T-cell (primary cell): ENCODE measurements around the gene FTCD. TPM values are rescaled to one million over a fixed set of nuclear protein-coding genes. Genes with fewer than 3 reads are reported as not detected.

Source experiments
- ATAC-seq, 4 experiments: fragments of 200-7000 bp in 3 of 4; fragments of 150-1000 bp in 1 of 4; cut with Tn5 transposase; replicated peaks in 1 of 4; 1 replicate in 3 of 4; 2 replicates in 1 of 4; pipeline ENCODE4 v1.10.0; 2021; ENCODE audit warnings: moderate library complexity in 3 of 4, mild to moderate bottlenecking in 2 of 4, moderate number of reproducible peaks in 1 of 4
- CTCF ChIA-PET, 2 donors: fragments of 300-600 bp; sonication (Branson Sonifier 250); formaldehyde crosslinking; loops; one replicate each; lab custom pipeline; 2022; ENCODE audit warnings: antibody characterized with exemption in 2 of 2; lab: Charles Lee
- POLR2A ChIA-PET, 2 donors: fragments of 300-600 bp; sonication (Branson Sonifier 250); formaldehyde crosslinking; loops; one replicate each; lab custom pipeline; 2022; ENCODE audit warnings: antibody characterized with exemption in 2 of 2; lab: Charles Lee
- DNase-seq, 35 experiments: peaks; one replicate each; pipeline versions ENCODE4 v3.0.0 to v3.0.0-alpha.2; 2013 to 2023
- H3K27ac ChIP-seq: one replicate; pipeline ENCODE4 v1.5.1; 2013; ENCODE audit warnings: low read length
- H3K27me3 ChIP-seq, 2 experiments: replicated peaks in 1 of 2; 1 replicate in 1 of 2; 2 replicates in 1 of 2; pipeline versions ENCODE4 v1.6.1 to v1.7.0; 2013; ENCODE audit warnings: low read length in 1 of 2, mixed read lengths in 1 of 2; ENCODE audit not compliant: control insufficient read depth in 2 of 2, insufficient read depth in 2 of 2; ENCODE audit errors: extremely low read depth in 1 of 2
- H3K36me3 ChIP-seq, 2 donors: 1 replicate in 1 of 2; 2 replicates in 1 of 2; pipeline versions ENCODE4 v1.6.1 to v1.7.0; 2013; ENCODE audit warnings: low read length in 1 of 2; ENCODE audit not compliant: control insufficient read depth in 2 of 2, insufficient read depth in 1 of 2; ENCODE audit errors: extremely low read depth in 1 of 2
- H3K4me1 ChIP-seq, 2 experiments: 1 replicate in 1 of 2; 2 replicates in 1 of 2; pipeline versions ENCODE4 v1.6.1 to v1.7.0; 2013; ENCODE audit warnings: low read length in 2 of 2, mixed read lengths in 1 of 2; ENCODE audit not compliant: insufficient read depth in 2 of 2, control insufficient read depth in 1 of 2; ENCODE audit errors: extremely low read depth in 1 of 2
- H3K4me3 ChIP-seq, 2 donors: 1 replicate in 1 of 2; 2 replicates in 1 of 2; pipeline versions ENCODE4 v1.5.1 to v1.7.0; 2013; ENCODE audit warnings: mild to moderate bottlenecking in 2 of 2, low read length in 1 of 2, moderate library complexity in 1 of 2; ENCODE audit not compliant: control insufficient read depth in 1 of 2; ENCODE audit errors: extremely low read depth in 1 of 2
- H3K9me3 ChIP-seq: 2 replicates; pipeline ENCODE4 v1.7.0; 2013
- H3K27ac Mint-ChIP-seq, 2 donors: one replicate each; pipeline ENCODE4 v1.8.0; 2020 to 2021; ENCODE audit warnings: mild to moderate bottlenecking in 2 of 2, mixed read lengths in 2 of 2
- H3K27me3 Mint-ChIP-seq, 2 donors: one replicate each; pipeline ENCODE4 v1.8.0; 2021 to 2022; ENCODE audit warnings: mixed read lengths in 2 of 2
- H3K36me3 Mint-ChIP-seq: one replicate; pipeline ENCODE4 v1.8.0; 2021; ENCODE audit warnings: mixed read lengths
- H3K4me1 Mint-ChIP-seq, 3 donors: one replicate each; pipeline ENCODE4 v1.8.0; 2020 to 2022; ENCODE audit warnings: mixed read lengths in 3 of 3, mild to moderate bottlenecking in 1 of 3
- H3K4me3 Mint-ChIP-seq, 3 donors: one replicate each; pipeline ENCODE4 v1.8.0; 2020 to 2022; ENCODE audit warnings: mild to moderate bottlenecking in 3 of 3, mixed read lengths in 3 of 3, moderate library complexity in 3 of 3
- H3K9me3 Mint-ChIP-seq, 3 donors: one replicate each; pipeline ENCODE4 v1.8.0; 2020 to 2022; ENCODE audit warnings: mixed read lengths in 3 of 3
- WGBS: methylation state at CpG from one replicate; pipeline ENCODE4 v1.1.5; 2013; ENCODE audit warnings: missing lambda C conversion rate; ENCODE audit not compliant: insufficient coverage; 5-methylcytosine and 5-hydroxymethylcytosine counted together
- total RNA-seq, 35 experiments: library from RNA in 6 of 35; stranded (reverse) in 6 of 35; fragments of 120-200 nt in 1 of 35; gene quantifications; one replicate each; pipeline versions ENCODE4 v1.2.1 to v1.2.4 and lab custom pipeline; 2013 to 2026

Gene FTCD
- total RNA-seq, 5 donors from 2014 or later (not counting 1 experiment from before 2014, with no cell fraction given): 0.95 to 6.1 (median 2.5) TPM; not detected in 1

- Mint-ChIP-seq H3K9me3 (peaks cover 10 to 21% (median 14%) of the 10 kb centered on the region in 3 donors), H3K4me1 (peaks cover 0 to 6% (median 3%) of the 10 kb centered on the region in 3 donors), H3K27me3 (peaks cover 0 to 3% of the 10 kb centered on the region in 2 donors), H3K36me3 (no peaks in the 10 kb centered on the region), H3K4me3 (no peak overlapping the region), H3K27ac (no peak overlapping the region)
- DNase-seq (no peak), ATAC-seq (no peak)
- H3K27me3 ChIP-seq: peaks cover 0 to 3% of the 10 kb centered on the region in 2 experiments
- POLR2A ChIA-PET: no interaction called here
- H3K4me1 ChIP-seq: peaks cover 0 to 26% of the 10 kb centered on the region in 2 experiments
- 87% methylated on average over 19 of the region's 23 CpGs for WGBS
- H3K9me3 ChIP-seq: no peaks in the 10 kb centered on the region
- H3K36me3 ChIP-seq: no peaks in the 10 kb centered on the region
- CTCF ChIA-PET: no interaction called here
- no peak overlapping the region for H3K4me3 ChIP-seq
- no peak overlapping the region for H3K27ac ChIP-seq
Measured at GRCh38 chr21:46092026-46092764, 63.2 kb downstream of the FTCD start.

DNA sequence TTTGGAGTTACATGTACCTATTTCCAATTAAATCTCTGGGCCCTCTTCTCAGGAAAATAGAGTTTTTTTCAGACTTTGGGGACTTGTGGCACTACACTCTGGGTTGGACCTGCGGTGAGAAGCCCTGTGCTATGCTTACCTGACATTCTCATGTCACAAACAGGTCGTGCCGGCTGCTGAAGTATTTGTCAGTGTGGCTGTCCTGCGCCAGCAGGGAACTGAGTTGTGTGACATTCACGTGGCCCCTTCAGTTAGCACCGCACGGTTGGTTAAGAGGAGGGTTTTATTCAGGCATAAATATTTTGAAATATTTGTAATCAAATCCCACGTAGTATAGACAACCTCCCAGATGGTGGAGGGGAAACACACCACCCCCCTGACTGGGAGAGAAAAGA, 63.8 kb downstream of the FTCD start:
- Histone ChIP-seq H3K4me3 (no peak overlapping the region), H3K27ac (no peak overlapping the region), H3K36me3 (no peaks in the 10 kb centered on the region), H3K27me3 (peaks cover 0 to 3% of the 10 kb centered on the region in 2 experiments), H3K9me3 (no peaks in the 10 kb centered on the region), H3K4me1 (peaks cover 0 to 24% of the 10 kb centered on the region in 2 experiments)
- Mint-ChIP-seq H3K4me3 (no peak overlapping the region), H3K36me3 (no peaks in the 10 kb centered on the region), H3K27ac (no peak overlapping the region), H3K9me3 (peaks cover 10 to 27% (median 19%) of the 10 kb centered on the region in 3 donors), H3K4me1 (peaks cover 0 to under 1% (median 0%) of the 10 kb centered on the region in 3 donors), H3K27me3 (no peaks in the 10 kb centered on the region)
- ChIA-PET POLR2A (no interaction called here), CTCF (no interaction called here)
- ATAC-seq (no peak), DNase-seq (no peak)
- WGBS: 100% methylated on average over 1 of the region's 8 CpGs

- H3K27ac ChIP-seq: no peak overlapping the region
- H3K9me3 Mint-ChIP-seq: peaks cover 10 to 28% (median 20%) of the 10 kb centered on the region in 3 donors
- H3K4me3 ChIP-seq: no peak overlapping the region
- CTCF ChIA-PET: no interaction called here
- 81% methylated on average over 3 of the region's 4 CpGs for WGBS
- H3K27ac Mint-ChIP-seq: no peak overlapping the region
- H3K36me3 Mint-ChIP-seq: no peaks in the 10 kb centered on the region
- no peaks in the 10 kb centered on the region for H3K27me3 Mint-ChIP-seq
- H3K4me3 Mint-ChIP-seq: no peak overlapping the region
- H3K4me1 ChIP-seq: peaks cover 0 to 24% of the 10 kb centered on the region in 2 experiments
- POLR2A ChIA-PET: no interaction called here
- H3K27me3 ChIP-seq: peaks cover 0 to 3% of the 10 kb centered on the region in 2 experiments
- no peaks in the 10 kb centered on the region for H3K9me3 ChIP-seq
- H3K36me3 ChIP-seq: no peaks in the 10 kb centered on the region
- DNase-seq (no peak), ATAC-seq (no peak)
- H3K4me1 Mint-ChIP-seq: no peaks in the 10 kb centered on the region
Measured at GRCh38 chr21:46091118-46091517, 64.3 kb downstream of the FTCD start.

- Mint-ChIP-seq H3K36me3 (no peaks in the 10 kb centered on the region), H3K27ac (no peak overlapping the region), H3K4me3 (no peak overlapping the region), H3K4me1 (no peaks in the 10 kb centered on the region), H3K27me3 (no peaks in the 10 kb centered on the region), H3K9me3 (peaks cover 10 to 28% (median 20%) of the 10 kb centered on the region in 3 donors)
- ChIA-PET CTCF (no interaction called here), POLR2A (no interaction called here)
- peaks cover 0 to 9% of the 10 kb centered on the region in 2 experiments for H3K27me3 ChIP-seq
- H3K9me3 ChIP-seq: no peaks in the 10 kb centered on the region
- peaks cover 0 to 15% of the 10 kb centered on the region in 2 experiments for H3K4me1 ChIP-seq
- WGBS: 100% methylated on average over 1 of the region's 5 CpGs
- ATAC-seq (no peak), DNase-seq (no peak)
- no peaks in the 10 kb centered on the region for H3K36me3 ChIP-seq
- H3K4me3 ChIP-seq: no peak overlapping the region
- H3K27ac ChIP-seq: no peak overlapping the region
Measured at GRCh38 chr21:46089285-46089684, 66.1 kb downstream of the FTCD start.

DNA sequence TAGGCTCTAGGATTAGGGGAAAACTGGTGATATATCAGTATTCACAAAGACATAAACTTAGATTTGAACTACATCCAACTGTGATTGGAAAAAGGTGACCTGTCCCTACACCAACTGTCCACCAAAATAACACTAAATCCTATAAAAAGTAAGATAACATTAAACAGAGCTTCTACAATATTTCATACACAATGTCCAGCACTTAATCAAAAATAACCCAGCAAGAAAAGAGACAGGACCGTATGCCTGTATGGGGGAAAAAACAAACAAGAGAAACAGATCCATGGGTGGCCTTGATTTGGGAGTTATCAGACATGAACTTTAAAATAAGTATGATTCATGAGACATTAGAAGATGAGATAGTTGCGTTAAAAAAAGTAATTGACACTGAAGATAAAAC, 67.2 kb downstream of the FTCD start:
- Histone ChIP-seq H3K4me3 (no peak overlapping the region), H3K9me3 (no peaks in the 10 kb centered on the region), H3K4me1 (peaks cover 0 to 8% of the 10 kb centered on the region in 2 experiments), H3K36me3 (no peaks in the 10 kb centered on the region), H3K27ac (no peak overlapping the region), H3K27me3 (peaks cover 0 to 20% of the 10 kb centered on the region in 2 experiments)
- DNase-seq (no peak), ATAC-seq (no peak)
- H3K4me1 Mint-ChIP-seq: no peaks in the 10 kb centered on the region
- H3K27ac Mint-ChIP-seq: no peak overlapping the region
- H3K27me3 Mint-ChIP-seq: peaks cover 0 to 4% of the 10 kb centered on the region in 2 donors
- ChIA-PET POLR2A (no interaction called here), CTCF (no interaction called here)
- 100% methylated on average over 1 of the region's 2 CpGs for WGBS
- H3K4me3 Mint-ChIP-seq: no peak overlapping the region
- H3K36me3 Mint-ChIP-seq: no peaks in the 10 kb centered on the region
- H3K9me3 Mint-ChIP-seq: peaks cover 10 to 28% (median 20%) of the 10 kb centered on the region in 3 donors

- POLR2A ChIA-PET: no interaction called here
- H3K4me3 ChIP-seq: no peak overlapping the region
- peaks cover 0 to 5% of the 10 kb centered on the region in 2 donors for H3K27me3 Mint-ChIP-seq
- H3K4me1 Mint-ChIP-seq: no peaks in the 10 kb centered on the region
- peaks cover 10 to 28% (median 20%) of the 10 kb centered on the region in 3 donors for H3K9me3 Mint-ChIP-seq
- DNase-seq (no peak), ATAC-seq (no peak)
- no peak overlapping the region for H3K27ac ChIP-seq
- CTCF ChIA-PET: no interaction called here
- H3K9me3 ChIP-seq: no peaks in the 10 kb centered on the region
- no peak overlapping the region for H3K27ac Mint-ChIP-seq
- H3K4me1 ChIP-seq: peaks cover 0 to 2% of the 10 kb centered on the region in 2 experiments
- peaks cover 0 to 26% of the 10 kb centered on the region in 2 experiments for H3K27me3 ChIP-seq
- H3K4me3 Mint-ChIP-seq: no peak overlapping the region
- WGBS: no CpG with 5 or more reads among the region's 1 CpG
- no peaks in the 10 kb centered on the region for H3K36me3 ChIP-seq
- H3K36me3 Mint-ChIP-seq: no peaks in the 10 kb centered on the region
Measured at GRCh38 chr21:46087641-46088040, 67.7 kb downstream of the FTCD start.
